GM18499 (cell line): ENCODE results near the gene CXXC5.

ENCODE experiments used
- ATAC-seq: cut with Tn5 transposase; IDR thresholded peaks from one replicate; pipeline ENCODE4 v1.9.1; 2021; ENCODE audit warnings: moderate number of reproducible peaks; ENCODE audit not compliant: insufficient read depth, unreplicated experiment

The CXXC5 gene

GRCh38 chr5:139678751-139679750, 30.9 kb downstream of the CXXC5 start:
- ATAC-seq: no peak

- no peak for ATAC-seq
Measured at GRCh38 chr5:139680368-139681111, 32.4 kb downstream of the CXXC5 start.

DNA sequence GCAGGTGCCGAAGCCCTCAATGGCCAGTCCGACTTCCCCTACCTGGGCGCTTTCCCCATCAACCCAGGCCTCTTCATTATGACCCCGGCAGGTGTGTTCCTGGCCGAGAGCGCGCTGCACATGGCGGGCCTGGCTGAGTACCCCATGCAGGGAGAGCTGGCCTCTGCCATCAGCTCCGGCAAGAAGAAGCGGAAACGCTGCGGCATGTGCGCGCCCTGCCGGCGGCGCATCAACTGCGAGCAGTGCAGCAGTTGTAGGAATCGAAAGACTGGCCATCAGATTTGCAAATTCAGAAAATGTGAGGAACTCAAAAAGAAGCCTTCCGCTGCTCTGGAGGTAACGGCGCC, 32.9 kb downstream of the CXXC5 start:
- ATAC-seq: no peak

GRCh38 chr5:139681466-139681865, 33.3 kb downstream of the CXXC5 start:
- no peak for ATAC-seq

- no peak for ATAC-seq
Measured at GRCh38 chr5:139682016-139682975, 34.1 kb downstream of the CXXC5 start.

GRCh38 chr5:139683295-139684271, 35.4 kb downstream of the CXXC5 start:
- no peak for ATAC-seq

DNA sequence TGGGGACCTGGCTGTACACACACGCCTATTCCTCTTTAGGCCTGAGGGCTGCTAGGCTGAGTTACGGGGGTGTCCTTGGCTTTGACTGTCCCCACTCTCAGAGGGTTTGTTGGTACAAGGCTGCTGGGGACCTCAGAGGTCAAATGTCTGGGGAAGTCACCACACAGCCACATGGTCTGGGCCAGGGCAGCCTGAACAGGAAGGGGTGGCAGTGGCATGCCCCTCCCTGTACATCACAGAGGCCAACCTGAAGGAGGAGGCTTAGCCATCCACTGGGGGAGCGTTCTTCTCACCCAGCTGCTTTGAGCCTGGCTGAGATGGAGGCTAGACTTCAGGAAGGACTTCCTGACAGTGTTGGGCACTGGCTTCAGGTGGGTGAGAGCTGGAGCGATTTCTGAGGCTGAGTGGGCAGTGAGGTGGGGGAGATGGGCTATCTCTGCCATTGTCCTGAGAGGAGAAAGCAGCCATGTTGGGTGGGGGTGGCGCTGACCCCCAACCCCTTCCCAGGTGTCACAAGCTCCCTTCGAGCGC, 36.3 kb downstream of the CXXC5 start:
- no peak for ATAC-seq

GRCh38 chr5:139684881-139685749, 37.0 kb downstream of the CXXC5 start:
- no peak for ATAC-seq

DNA sequence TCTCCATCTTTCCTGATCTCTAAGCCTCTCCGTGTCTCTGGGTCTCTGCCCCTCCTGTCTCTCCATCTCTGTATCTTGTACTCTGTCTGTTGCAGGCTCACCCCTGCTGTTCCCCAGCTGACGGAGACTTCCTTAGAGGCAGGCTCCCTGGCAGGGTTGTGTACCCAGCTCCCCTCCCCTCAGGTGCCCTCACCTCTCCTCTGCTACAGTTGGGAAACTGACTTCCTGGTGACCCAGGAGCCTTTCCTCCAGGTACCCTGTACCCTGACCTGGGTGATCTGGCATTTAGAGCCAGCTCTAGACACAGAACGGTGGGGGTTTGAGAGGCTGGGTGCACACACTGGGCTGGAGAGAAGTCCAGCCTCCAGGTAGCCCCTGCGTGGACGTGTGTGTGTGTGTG, 37.7 kb downstream of the CXXC5 start:
- ATAC-seq: no peak

DNA sequence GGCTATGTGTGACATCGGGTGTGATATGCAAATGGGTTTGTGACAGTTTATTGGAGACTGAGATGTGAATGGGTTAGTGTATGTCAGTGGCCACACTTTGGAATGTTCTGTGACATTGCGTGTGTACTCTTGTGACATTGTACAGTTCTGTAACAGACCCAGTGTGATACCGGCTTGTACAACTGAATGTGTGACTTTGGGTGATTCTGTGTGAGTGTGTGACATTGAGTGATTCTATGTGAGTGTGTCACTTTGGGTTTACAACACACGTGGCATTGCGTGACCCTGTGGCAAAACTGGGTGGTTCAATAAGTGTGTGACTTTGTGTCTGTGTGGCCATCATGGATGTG, 38.2 kb downstream of the CXXC5 start:
- ATAC-seq: no peak

- no peak for ATAC-seq
Measured at GRCh38 chr5:139686706-139687441, 38.7 kb downstream of the CXXC5 start.

DNA sequence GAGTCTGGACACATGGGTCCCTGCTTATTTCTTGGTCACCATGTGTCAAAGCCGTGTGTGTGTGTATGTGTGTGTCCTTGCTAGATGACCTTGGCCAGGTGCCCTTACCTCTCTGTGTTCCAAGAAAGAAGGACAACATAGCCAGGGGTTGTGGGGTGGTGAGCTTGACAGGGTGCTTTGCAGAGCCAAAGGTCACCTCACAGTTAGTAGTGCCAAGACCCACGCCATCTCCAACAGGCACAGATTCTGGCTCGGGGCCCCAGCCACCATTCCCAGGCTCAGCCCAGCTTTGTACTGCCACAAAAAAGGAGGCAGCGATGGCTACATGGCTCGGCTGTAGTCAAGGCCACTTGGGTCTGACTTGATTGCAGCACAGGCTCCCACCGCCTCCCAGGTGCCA, 39.5 kb downstream of the CXXC5 start:
- no peak for ATAC-seq

DNA sequence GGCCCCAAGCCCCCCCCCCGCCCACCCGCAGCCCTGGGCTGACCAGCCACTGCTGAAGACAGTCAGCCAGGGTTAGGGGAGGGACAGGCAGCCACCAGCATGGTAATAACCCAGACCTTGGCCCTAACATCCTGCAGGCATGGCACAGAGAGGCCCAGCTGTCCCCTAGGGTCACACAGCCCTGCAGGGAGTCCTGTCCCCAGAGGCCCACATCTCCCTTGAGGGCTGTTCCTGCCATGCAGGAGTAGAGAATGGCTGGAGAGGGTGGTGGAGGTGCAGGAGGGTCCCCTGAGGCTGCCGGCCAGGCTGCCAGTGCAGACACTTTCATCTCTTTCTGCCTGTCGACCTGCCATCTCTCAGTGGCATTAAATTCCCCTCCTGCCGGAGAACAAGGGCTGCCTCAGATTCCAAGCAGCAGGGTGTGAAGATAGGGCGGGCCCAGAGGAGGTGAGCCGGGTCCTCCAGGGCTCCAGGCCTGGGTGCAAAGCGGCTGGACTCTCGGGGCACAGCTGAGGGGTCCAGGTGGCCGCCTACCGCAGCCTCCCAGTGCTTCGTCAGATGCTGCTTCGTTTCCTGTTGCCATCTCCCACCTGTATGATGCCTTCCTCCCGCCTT, 40.0 kb downstream of the CXXC5 start:
- ATAC-seq: no peak

GRCh38 chr5:139688751-139689372, 40.7 kb downstream of the CXXC5 start:
- no peak for ATAC-seq

DNA sequence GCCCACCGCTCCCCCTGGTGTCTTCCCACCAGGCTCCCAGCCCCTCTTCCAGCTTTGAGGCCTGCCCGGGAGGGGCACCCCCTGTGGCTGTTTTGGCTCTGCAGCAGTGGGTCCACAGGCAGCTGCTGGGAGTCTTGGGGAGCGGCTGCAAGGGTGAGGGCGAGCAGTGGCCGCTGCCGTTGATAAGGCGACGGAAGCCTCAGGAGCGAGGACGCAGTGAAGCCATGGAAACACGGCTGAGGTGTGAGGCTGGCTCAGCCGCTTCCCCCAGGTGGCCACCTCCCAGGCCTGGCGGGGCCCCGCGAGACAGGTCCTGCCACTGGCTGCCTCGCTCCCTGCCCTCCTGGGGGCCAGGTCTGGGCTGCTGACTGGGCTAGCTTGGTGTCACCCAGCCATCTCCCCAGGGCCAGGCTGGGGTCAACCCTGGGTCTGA, 41.5 kb downstream of the CXXC5 start:
- no peak for ATAC-seq

- no peak for ATAC-seq
Measured at GRCh38 chr5:139690064-139690802, 42.1 kb downstream of the CXXC5 start.
